Adipocyte (in vitro differentiated cells): ENCODE measurements around the gene NDUFB11.

Source experiments
- DNase-seq: peaks from one replicate; pipeline ENCODE4 v3.0.0-alpha.2; 2015; ENCODE audit warnings: low read depth
- H3K27me3 ChIP-seq: replicated peaks from 2 replicates; pipeline ENCODE4 v1.7.0; 2013; ENCODE audit warnings: mild to moderate bottlenecking, low read length, moderate library complexity; ENCODE audit not compliant: control insufficient read depth, insufficient read depth
- H3K36me3 ChIP-seq: 2 replicates; pipeline ENCODE4 v1.7.0; 2013; ENCODE audit warnings: low read length, mild to moderate bottlenecking, moderate library complexity; ENCODE audit not compliant: control insufficient read depth, insufficient read depth, severe bottlenecking
- H3K4me1 ChIP-seq: 2 replicates; pipeline ENCODE4 v1.7.0; 2013; ENCODE audit warnings: mild to moderate bottlenecking, low read length, moderate library complexity; ENCODE audit not compliant: control insufficient read depth, insufficient read depth
- H3K4me3 ChIP-seq: 2 replicates; pipeline ENCODE4 v1.7.0; 2013; ENCODE audit warnings: mild to moderate bottlenecking, low read length, moderate library complexity
- H3K9ac ChIP-seq: 2 replicates; pipeline ENCODE4 v1.7.0; 2013; ENCODE audit warnings: mild to moderate bottlenecking, low read length, moderate library complexity
- H3K9me3 ChIP-seq: 2 replicates; pipeline ENCODE4 v1.7.0; 2013; ENCODE audit warnings: mild to moderate bottlenecking, low read length, moderate library complexity; ENCODE audit not compliant: control insufficient read depth

The NDUFB11 gene

GRCh38 chrX:47098338-47099094 is 46.0 kb downstream of the NDUFB11 start:
- peaks cover 2% of the 10 kb centered on the region for H3K9me3 ChIP-seq

GRCh38 chrX:47097018-47097417 is 47.5 kb downstream of the NDUFB11 start:
- H3K27me3 ChIP-seq, result peaks cover 23% of the 10 kb centered on the region
- H3K9me3 ChIP-seq, result peaks cover 2% of the 10 kb centered on the region
- H3K36me3 ChIP-seq, result no peaks in the 10 kb centered on the region
- DNase-seq, result no peak
- H3K4me1 ChIP-seq, result no peaks in the 10 kb centered on the region
- no peak overlapping the region for H3K9ac ChIP-seq
- H3K4me3 ChIP-seq, result no peak overlapping the region

More at GRCh38 chrX:47098338-47099094, 46.0 kb downstream of the NDUFB11 start:
- no peak overlapping the region for H3K9ac ChIP-seq
- DNase-seq, result no peak
- H3K27me3 ChIP-seq, result peaks cover 23% of the 10 kb centered on the region
- no peaks in the 10 kb centered on the region for H3K4me1 ChIP-seq
- no peak overlapping the region for H3K4me3 ChIP-seq
- H3K36me3 ChIP-seq, result no peaks in the 10 kb centered on the region

- Histone ChIP-seq H3K36me3 (no peaks in the 10 kb centered on the region), H3K9me3 (no peaks in the 10 kb centered on the region), H3K9ac (no peak overlapping the region), H3K4me1 (no peaks in the 10 kb centered on the region), H3K4me3 (no peak overlapping the region), H3K27me3 (peaks cover 5% of the 10 kb centered on the region)
- DNase-seq, result no peak
Measured at GRCh38 chrX:47093860-47094259, 50.6 kb downstream of the NDUFB11 start.

DNA sequence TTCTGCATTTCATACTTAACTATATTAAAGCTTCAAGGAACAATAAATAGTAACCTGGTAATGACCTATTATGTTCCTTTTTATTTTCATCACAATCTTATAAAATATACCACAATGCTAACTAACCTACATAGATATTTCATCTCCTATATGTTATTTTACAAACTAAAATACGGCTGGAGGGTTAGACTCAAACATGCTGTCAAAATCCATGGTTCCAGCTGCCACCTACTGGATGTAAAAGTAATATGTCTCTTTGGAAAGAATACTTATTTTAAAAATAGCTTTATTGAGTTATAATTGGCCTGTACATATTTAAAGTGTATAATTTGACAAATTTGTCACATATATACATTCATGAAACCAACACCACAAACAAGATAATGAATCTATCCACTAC is 51.3 kb downstream of the NDUFB11 start:
- Histone ChIP-seq H3K4me3 (no peak overlapping the region), H3K27me3 (peaks cover 5% of the 10 kb centered on the region), H3K9me3 (no peaks in the 10 kb centered on the region), H3K4me1 (no peaks in the 10 kb centered on the region), H3K9ac (no peak overlapping the region), H3K36me3 (no peaks in the 10 kb centered on the region)
- peak; percentile 71 for DNase-seq
